ENCODE measurements around the gene LILRB1. TPM values are rescaled to one million over a fixed set of nuclear protein-coding genes. Genes with fewer than 3 reads are reported as not detected.
"Not testable (repeated sequence)": the region's sequence is repeated elsewhere in the genome, so short reads cannot be mapped to it uniquely, and the experiment has no call there.

Gene LILRB1
- total RNA-seq, 1 donor from 2014 or later: not detected

DNA sequence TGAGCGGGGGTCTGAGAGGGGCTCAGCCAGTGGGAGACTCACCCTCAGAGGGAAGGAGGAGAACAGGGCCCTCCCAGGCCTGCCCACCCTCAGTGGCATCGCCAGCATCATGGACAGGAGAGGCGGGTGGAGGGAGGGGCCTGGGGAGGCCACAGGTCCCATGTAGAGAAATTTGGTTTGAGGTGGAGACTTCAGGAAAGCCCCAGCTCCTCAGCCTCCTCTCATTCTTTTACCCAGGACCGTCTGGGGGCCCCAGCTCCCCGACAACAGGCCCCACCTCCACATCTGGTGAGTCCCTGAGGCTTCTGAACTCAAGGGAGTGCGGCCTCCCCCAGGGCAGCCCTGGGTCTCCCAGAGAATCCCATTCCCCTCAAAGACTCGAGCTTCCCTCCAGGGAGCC lies 3.1 kb downstream of the LILRB1 start:
- H3K36me3 Mint-ChIP-seq (ENCODE audit: low read depth, unreplicated experiment): no peaks in the 10 kb centered on the region
- FAIRE-seq (no peak), DNase-seq (ENCODE audit: low read depth) (no peak)
- Histone ChIP-seq H3K27ac (ENCODE audit: low read depth, low read length) (no peak overlapping the region), H3K4me3 (ENCODE audit: insufficient read depth, low read depth, low read length) (no peak overlapping the region), H3K27me3 (ENCODE audit: insufficient read depth, low read length) (no peaks in the 10 kb centered on the region), H3K79me2 (ENCODE audit: insufficient read depth, low read length) (no peaks in the 10 kb centered on the region), H3K36me3 (ENCODE audit: insufficient read depth, low read length) (no peaks in the 10 kb centered on the region), H2AFZ (ENCODE audit: low read depth, low read length) (no peak overlapping the region), H3K9ac (ENCODE audit: low read length) (no peak overlapping the region), H3K9me3 (ENCODE audit: insufficient read depth, low read depth, low read length) (peaks cover 3% of the 10 kb centered on the region), H4K20me1 (ENCODE audit: insufficient read depth, low read length) (no peaks in the 10 kb centered on the region), H3K4me2 (ENCODE audit: low read length) (no peak overlapping the region), H3K4me1 (ENCODE audit: insufficient read depth, low read length) (no peaks in the 10 kb centered on the region)
- no peaks in the 10 kb centered on the region for H3K4me1 Mint-ChIP-seq (ENCODE audit: low read depth, unreplicated experiment)
- H3K4me3 Mint-ChIP-seq (ENCODE audit: unreplicated experiment): no peak overlapping the region
- no peak overlapping the region for H3K27ac Mint-ChIP-seq (ENCODE audit: unreplicated experiment)
- H3K9me3 Mint-ChIP-seq (ENCODE audit: unreplicated experiment): peaks cover 17% of the 10 kb centered on the region
- H3K27me3 Mint-ChIP-seq (ENCODE audit: low read depth, unreplicated experiment): no peaks in the 10 kb centered on the region
- TF ChIP-seq, protein P1, sequence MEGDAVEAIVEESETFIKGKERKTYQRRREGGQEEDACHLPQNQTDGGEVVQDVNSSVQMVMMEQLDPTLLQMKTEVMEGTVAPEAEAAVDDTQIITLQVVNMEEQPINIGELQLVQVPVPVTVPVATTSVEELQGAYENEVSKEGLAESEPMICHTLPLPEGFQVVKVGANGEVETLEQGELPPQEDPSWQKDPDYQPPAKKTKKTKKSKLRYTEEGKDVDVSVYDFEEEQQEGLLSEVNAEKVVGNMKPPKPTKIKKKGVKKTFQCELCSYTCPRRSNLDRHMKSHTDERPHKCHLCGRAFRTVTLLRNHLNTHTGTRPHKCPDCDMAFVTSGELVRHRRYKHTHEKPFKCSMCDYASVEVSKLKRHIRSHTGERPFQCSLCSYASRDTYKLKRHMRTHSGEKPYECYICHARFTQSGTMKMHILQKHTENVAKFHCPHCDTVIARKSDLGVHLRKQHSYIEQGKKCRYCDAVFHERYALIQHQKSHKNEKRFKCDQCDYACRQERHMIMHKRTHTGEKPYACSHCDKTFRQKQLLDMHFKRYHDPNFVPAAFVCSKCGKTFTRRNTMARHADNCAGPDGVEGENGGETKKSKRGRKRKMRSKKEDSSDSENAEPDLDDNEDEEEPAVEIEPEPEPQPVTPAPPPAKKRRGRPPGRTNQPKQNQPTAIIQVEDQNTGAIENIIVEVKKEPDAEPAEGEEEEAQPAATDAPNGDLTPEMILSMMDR (IDR thresholded peaks at IDR 0.05; ENCODE audit: insufficient read depth, low read depth, low read length): no peak
- no peak for TF ChIP-seq EZH2 (IDR thresholded peaks at IDR 0.05; ENCODE audit: insufficient read depth, low read length)

DNA sequence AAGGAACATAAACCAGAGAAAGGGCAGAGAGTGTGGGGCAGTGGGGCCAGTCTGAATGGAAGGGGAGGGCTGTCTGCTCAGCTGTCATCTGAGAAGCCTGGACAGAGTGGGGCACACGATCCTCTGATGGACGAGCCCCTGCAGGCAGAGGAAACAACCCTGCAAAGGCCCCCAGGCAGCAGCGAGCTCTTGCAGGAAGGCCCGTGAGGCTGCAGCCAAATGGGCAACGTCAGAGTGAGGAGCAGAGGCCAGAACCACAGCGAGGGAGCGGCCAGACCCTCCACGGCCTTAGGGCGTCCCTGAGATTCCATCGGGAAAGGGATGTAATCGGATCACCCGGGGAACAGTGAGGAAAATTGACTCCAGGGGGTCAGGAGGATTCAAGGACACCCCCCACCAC lies 5.8 kb downstream of the LILRB1 start:
- not testable (repeated sequence) for FAIRE-seq; H3K27me3 Mint-ChIP-seq (ENCODE audit: low read depth, unreplicated experiment); H3K4me1 ChIP-seq (ENCODE audit: insufficient read depth, low read length); H3K9me3 ChIP-seq (ENCODE audit: insufficient read depth, low read depth, low read length); H3K4me3 Mint-ChIP-seq (ENCODE audit: unreplicated experiment); H2AFZ ChIP-seq (ENCODE audit: low read depth, low read length); H3K27ac ChIP-seq (ENCODE audit: low read depth, low read length); H3K4me1 Mint-ChIP-seq (ENCODE audit: low read depth, unreplicated experiment); H3K4me3 ChIP-seq (ENCODE audit: insufficient read depth, low read depth, low read length); H3K27me3 ChIP-seq (ENCODE audit: insufficient read depth, low read length); H3K4me2 ChIP-seq (ENCODE audit: low read length); DNase-seq (ENCODE audit: low read depth); H3K9ac ChIP-seq (ENCODE audit: low read length); H3K27ac Mint-ChIP-seq (ENCODE audit: unreplicated experiment); H3K36me3 ChIP-seq (ENCODE audit: insufficient read depth, low read length); H4K20me1 ChIP-seq (ENCODE audit: insufficient read depth, low read length); H3K79me2 ChIP-seq (ENCODE audit: insufficient read depth, low read length); H3K9me3 Mint-ChIP-seq (ENCODE audit: unreplicated experiment); H3K36me3 Mint-ChIP-seq (ENCODE audit: low read depth, unreplicated experiment)

DNA sequence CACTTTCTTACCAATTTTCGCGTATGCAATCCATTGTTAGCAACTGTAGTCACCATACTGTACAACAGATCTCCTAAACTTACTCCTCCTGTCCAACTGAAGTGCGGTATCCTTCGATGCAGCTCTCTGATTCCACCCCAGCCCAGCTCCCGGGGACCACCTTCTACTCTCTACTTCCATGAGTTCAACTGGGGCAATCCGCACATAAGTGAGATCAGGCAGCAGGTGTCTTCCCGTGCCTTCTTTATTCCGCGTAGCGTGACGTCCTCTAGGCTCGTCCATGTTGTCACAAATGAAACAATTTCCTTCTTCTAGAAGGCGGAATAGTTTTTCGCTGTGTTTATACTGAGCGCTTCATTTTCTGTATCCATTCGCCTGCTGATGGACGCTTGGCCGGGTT lies 8.4 kb downstream of the LILRB1 start:
- FAIRE-seq (no peak), DNase-seq (ENCODE audit: low read depth) (no peak)
- TF ChIP-seq, protein P1 (IDR thresholded peaks at IDR 0.05; ENCODE audit: insufficient read depth, low read depth, low read length): no peak
- no peak for TF ChIP-seq EZH2 (IDR thresholded peaks at IDR 0.05; ENCODE audit: insufficient read depth, low read length)
- Histone ChIP-seq H2AFZ (ENCODE audit: low read depth, low read length) (no peak overlapping the region), H3K4me3 (ENCODE audit: insufficient read depth, low read depth, low read length) (no peak overlapping the region), H3K9ac (ENCODE audit: low read length) (no peak overlapping the region), H3K4me2 (ENCODE audit: low read length) (no peak overlapping the region), H3K9me3 (ENCODE audit: insufficient read depth, low read depth, low read length) (no peaks in the 10 kb centered on the region), H3K4me1 (ENCODE audit: insufficient read depth, low read length) (no peaks in the 10 kb centered on the region), H4K20me1 (ENCODE audit: insufficient read depth, low read length) (no peaks in the 10 kb centered on the region), H3K27ac (ENCODE audit: low read depth, low read length) (no peak overlapping the region), H3K27me3 (ENCODE audit: insufficient read depth, low read length) (no peaks in the 10 kb centered on the region), H3K79me2 (ENCODE audit: insufficient read depth, low read length) (no peaks in the 10 kb centered on the region), H3K36me3 (ENCODE audit: insufficient read depth, low read length) (no peaks in the 10 kb centered on the region)
- H3K4me1 Mint-ChIP-seq (ENCODE audit: low read depth, unreplicated experiment): no peaks in the 10 kb centered on the region
- H3K4me3 Mint-ChIP-seq (ENCODE audit: unreplicated experiment): no peak overlapping the region
- no peaks in the 10 kb centered on the region for H3K27me3 Mint-ChIP-seq (ENCODE audit: low read depth, unreplicated experiment)
- peaks cover 6% of the 10 kb centered on the region for H3K9me3 Mint-ChIP-seq (ENCODE audit: unreplicated experiment)
- no peaks in the 10 kb centered on the region for H3K36me3 Mint-ChIP-seq (ENCODE audit: low read depth, unreplicated experiment)
- no peak overlapping the region for H3K27ac Mint-ChIP-seq (ENCODE audit: unreplicated experiment)

GRCh38 chr19:54642953-54643352 lies 12.7 kb downstream of the LILRB1 start:
- not testable (repeated sequence) for H3K27ac Mint-ChIP-seq (ENCODE audit: unreplicated experiment); H3K27ac ChIP-seq (ENCODE audit: low read depth, low read length); H2AFZ ChIP-seq (ENCODE audit: low read depth, low read length); H3K4me1 ChIP-seq (ENCODE audit: insufficient read depth, low read length); H3K27me3 ChIP-seq (ENCODE audit: insufficient read depth, low read length); H3K36me3 Mint-ChIP-seq (ENCODE audit: low read depth, unreplicated experiment); H3K4me1 Mint-ChIP-seq (ENCODE audit: low read depth, unreplicated experiment); H3K4me3 Mint-ChIP-seq (ENCODE audit: unreplicated experiment); H3K9me3 ChIP-seq (ENCODE audit: insufficient read depth, low read depth, low read length); H3K27me3 Mint-ChIP-seq (ENCODE audit: low read depth, unreplicated experiment); FAIRE-seq; H3K9me3 Mint-ChIP-seq (ENCODE audit: unreplicated experiment); H3K4me3 ChIP-seq (ENCODE audit: insufficient read depth, low read depth, low read length); DNase-seq (ENCODE audit: low read depth); H3K4me2 ChIP-seq (ENCODE audit: low read length); H3K36me3 ChIP-seq (ENCODE audit: insufficient read depth, low read length); H4K20me1 ChIP-seq (ENCODE audit: insufficient read depth, low read length); H3K9ac ChIP-seq (ENCODE audit: low read length); H3K79me2 ChIP-seq (ENCODE audit: insufficient read depth, low read length)

- not testable (repeated sequence) for H2AFZ ChIP-seq (ENCODE audit: low read depth, low read length); H3K36me3 ChIP-seq (ENCODE audit: insufficient read depth, low read length); FAIRE-seq; H3K27ac Mint-ChIP-seq (ENCODE audit: unreplicated experiment); H4K20me1 ChIP-seq (ENCODE audit: insufficient read depth, low read length); H3K27me3 ChIP-seq (ENCODE audit: insufficient read depth, low read length); H3K27me3 Mint-ChIP-seq (ENCODE audit: low read depth, unreplicated experiment); H3K9me3 ChIP-seq (ENCODE audit: insufficient read depth, low read depth, low read length); H3K4me3 Mint-ChIP-seq (ENCODE audit: unreplicated experiment); H3K9me3 Mint-ChIP-seq (ENCODE audit: unreplicated experiment); H3K9ac ChIP-seq (ENCODE audit: low read length); H3K4me1 ChIP-seq (ENCODE audit: insufficient read depth, low read length); H3K4me1 Mint-ChIP-seq (ENCODE audit: low read depth, unreplicated experiment); H3K27ac ChIP-seq (ENCODE audit: low read depth, low read length); H3K79me2 ChIP-seq (ENCODE audit: insufficient read depth, low read length); DNase-seq (ENCODE audit: low read depth); H3K4me2 ChIP-seq (ENCODE audit: low read length); H3K4me3 ChIP-seq (ENCODE audit: insufficient read depth, low read depth, low read length); H3K36me3 Mint-ChIP-seq (ENCODE audit: low read depth, unreplicated experiment)
Observed at GRCh38 chr19:54643583-54643982, 13.3 kb downstream of the LILRB1 start.

Measured in astrocyte (in vitro differentiated cells and primary cell).